ENCODE results near the gene ATXN7L1.
"Not testable (repeated sequence)": the region's sequence is repeated elsewhere in the genome, so short reads cannot be mapped to it uniquely, and the experiment has no call there.

Gene ATXN7L1

DNA sequence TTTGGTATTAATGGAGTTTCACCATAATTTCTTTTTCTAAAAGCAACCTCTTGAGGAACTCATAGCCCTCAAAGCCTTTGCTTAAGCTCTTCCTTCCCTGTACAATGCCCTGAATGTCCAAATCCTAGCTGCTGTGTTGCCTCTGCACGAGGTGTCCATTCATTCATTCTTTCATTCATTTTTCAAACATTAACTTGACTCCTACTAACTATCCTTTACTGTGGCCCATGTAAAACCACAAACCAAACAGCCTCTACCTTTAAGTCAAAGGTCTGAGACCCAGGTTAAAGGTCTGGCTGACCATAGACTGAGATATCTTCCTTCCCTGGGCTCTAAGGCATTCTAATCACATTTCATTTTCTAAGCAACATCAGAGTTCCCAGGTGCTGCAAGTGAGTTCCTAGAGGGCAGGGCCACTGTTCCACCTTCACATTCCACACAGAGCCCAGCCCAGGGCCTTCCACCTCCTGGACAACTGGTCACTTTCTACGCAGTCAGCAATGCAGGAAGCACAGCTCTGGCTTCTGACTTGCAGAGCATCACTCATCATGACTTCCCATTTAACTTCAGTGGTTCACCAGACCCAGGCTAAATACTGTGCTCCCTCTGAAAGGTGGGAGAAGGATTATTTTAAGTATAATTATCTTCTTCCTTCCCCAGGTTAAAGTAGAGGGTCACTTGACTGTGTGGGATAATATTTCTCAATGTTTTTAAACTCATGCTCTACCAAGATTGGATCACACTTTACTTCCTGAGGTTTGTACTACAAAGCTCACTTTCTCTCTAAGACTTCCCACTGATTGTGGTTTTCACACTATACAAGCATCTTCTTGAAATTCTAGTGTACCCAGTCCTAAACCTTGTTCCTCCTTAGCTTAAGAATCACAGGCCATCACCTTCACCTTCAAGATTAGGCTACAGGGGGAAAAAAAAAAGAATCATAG, 19.1 kb downstream of the ATXN7L1 start:
- DNase-seq, result no peak

DNA sequence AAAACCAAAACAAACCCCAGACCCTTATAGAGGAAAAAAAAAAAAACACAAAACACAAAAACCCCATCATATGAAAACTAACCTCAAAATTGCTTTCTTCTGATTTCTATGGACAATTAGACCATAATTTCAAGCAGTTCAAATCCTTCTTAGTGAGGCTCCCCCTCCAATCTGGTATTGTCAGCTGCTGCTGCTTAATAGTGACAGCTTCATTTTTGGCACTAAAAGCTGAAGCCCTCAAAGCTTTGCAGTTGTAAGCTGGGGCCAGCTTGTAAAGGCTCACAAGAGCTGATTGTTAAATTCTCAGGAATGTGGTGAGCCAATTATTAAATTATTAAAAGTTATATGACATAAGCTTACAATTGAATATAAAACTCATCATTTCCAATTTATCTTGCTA, 21.9 kb downstream of the ATXN7L1 start:
- peak; percentile 22 for DNase-seq

DNA sequence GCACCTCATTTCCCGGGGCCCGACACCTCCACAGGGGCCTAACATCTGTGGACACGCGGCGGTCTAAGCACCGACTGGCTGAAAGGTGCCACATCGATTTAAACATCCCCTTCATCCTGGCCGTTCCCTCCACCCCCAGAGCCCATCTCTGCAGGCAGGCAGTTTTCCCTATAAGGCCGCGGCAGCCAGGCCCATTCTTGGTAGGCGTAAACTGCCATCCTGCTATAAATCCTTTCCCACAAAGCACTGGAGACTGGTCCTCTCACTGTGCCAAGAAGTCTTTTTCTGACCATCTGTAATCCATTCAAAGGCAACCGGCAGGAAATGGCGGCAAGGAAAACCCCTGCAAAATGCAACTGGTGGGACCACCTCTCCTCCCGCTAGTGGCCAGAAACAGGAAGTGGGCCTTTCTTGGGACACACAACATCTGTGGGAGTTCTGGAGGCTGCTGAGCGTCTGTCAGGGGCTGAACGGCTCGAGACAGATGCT, 22.4 kb downstream of the ATXN7L1 start:
- peak; percentile 48 for DNase-seq

DNA sequence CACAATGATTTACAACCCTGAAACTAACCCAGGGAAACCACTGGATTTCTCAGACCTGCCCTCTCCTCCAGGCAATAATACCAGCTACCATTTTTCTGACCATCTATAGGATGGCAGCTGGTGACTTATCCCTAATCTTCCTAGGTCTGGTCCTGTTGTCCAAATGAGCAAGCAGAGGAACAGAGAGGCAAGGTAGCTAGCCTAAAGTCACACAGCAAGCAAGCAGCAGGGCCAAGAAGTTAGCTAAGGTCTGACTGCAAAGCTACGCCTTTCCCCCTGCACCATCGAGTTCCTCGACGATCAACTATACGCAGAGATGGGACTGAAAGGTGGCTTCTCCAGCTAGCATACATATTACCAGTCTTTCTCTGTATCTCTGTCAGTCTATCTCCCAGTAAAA, 25.3 kb downstream of the ATXN7L1 start:
- no peak for DNase-seq

DNA sequence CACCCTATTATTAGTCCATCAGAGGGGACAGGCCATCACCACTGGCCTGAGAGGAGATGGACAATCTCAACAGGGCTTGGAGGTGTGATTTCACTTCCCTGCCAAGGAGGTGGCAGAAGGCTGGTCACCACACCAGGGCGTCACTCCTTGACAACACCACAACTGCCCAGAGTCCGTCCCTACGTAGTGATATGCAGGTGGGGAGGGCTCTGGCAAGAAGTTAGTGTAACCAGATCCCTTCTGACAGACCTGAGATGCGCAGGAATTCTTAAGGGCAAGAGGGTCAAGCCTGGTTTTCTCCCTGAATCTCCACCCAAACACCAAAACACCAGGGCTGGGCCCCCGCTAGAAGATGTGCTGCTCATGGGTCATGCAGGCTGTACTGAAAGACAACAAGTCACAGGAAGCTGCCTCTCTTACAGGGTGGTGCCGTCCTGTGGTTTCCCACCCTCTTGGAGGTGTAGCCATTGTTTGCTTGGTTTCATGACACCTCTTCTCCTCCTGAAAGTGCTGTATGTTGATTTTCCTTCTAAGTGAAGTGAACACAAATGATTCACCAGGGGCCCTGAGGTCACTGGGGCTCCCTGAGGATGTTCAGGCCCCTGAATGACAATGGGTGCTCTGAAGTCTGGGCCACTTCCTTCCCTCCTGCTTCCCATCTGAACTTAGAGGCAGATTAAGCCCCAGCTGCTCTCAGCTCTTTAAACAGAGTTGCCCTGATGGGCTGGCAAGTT, 27.1 kb downstream of the ATXN7L1 start:
- no peak for DNase-seq

DNA sequence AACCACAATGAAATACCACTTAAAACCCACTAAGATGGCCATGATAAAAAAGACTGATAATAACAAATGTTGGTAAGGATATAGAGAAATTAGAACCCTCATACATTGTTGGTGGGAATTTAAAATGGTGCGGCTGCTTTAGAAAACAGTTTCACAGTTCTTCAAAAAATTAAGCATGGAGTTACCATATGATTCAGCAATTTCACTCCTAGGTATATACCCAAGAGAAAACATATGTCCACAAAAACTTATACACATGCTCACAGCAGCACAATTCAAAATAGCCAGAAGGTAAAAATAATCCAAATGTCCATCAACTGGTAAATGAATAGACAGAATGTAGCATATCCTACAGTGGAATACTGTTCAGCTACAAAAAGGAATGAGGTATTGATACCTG, 30.0 kb downstream of the ATXN7L1 start:
- DNase-seq, result no peak

DNA sequence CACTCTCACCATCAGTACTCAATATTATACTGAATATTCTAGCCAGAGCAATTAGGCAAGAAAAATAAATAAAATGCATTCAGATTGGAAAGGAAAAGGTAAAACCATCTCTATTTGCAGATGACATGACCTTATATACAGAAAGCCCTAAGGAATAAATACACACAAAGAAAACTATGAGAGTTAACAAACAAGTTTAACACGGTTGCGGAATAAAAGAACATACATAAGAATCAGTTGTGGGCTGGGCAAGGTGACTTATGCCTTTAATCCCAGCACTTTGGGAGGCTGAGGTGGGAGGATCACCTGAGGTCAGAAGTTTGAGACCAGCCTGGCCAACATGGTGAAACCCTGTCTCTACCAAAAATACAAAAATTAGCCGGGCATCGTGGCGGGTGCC, 31.7 kb downstream of the ATXN7L1 start:
- DNase-seq, result not testable (repeated sequence)

DNA sequence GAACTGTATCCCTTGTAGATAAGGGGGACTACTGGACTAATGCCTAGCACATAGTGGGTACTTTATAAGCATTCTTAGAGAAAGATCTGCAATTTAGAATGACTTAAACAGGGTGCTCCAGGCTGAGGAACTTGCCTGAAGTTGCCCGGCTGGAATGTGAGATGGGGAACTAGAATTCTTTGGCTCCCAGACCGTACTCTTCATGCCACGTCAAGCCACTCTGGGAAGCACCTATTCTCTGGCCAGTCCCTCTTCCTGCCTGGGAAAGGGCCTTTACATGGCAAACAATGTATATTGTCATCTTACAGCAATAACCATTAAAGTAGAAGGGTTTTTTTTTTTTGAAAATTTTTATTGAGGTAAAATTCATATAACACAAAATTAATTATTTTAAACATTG, 34.5 kb downstream of the ATXN7L1 start:
- no peak for DNase-seq

DNA sequence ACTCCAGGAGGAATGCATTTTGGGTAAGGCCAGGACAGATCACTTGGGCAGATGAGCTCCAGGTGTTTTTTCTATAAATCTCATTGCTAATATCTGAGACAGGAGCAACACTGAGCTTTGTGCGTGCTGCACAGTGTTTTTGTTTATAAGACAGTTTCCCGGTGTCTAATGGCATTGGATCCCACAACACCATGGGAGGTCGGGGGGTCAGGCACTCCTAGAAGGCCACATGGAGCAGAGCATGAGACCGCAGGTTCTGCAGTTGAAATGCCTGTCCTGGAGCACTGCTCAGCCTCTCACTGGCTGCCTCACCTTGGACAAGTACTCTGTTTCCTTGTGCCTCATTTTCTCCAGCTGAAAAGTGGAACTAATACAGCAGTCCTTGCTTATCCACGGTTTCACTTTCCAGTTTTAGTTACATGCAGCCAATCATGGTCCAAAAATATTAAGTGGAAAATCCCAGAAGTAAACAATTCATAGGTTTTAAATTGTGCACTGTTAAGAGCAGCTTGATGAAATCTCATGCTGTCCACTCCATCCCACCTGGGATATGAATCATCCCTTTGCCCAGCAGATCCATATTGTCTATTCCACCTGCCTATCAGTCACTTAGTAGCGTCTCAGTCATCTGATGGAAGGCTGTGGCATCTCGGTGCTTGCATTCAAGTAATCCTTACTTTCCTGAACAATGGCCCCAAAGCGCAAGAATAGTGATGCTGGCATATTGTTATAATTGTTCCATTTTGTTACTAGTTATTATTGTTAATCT, 35.2 kb downstream of the ATXN7L1 start:
- DNase-seq, result no peak

DNA sequence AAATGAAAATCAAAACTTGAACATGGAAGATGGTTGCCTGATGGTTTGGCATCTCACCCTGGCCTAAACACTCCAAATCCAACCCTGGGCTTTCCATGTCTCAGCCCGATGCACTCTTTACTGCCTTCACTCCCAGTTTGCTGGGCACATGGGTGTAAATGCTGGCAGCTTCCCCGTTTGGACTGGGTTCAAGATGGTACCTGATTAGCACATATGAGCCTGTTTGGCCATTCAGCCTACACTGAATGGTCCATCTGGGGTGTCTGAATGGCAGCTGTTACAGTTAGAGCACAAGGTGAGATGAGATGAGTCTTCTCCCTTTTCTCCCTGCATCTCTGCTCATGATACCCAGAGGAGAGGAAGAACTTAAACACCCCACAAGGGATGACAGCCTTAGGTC, 37.1 kb downstream of the ATXN7L1 start:
- DNase-seq, result no peak

DNA sequence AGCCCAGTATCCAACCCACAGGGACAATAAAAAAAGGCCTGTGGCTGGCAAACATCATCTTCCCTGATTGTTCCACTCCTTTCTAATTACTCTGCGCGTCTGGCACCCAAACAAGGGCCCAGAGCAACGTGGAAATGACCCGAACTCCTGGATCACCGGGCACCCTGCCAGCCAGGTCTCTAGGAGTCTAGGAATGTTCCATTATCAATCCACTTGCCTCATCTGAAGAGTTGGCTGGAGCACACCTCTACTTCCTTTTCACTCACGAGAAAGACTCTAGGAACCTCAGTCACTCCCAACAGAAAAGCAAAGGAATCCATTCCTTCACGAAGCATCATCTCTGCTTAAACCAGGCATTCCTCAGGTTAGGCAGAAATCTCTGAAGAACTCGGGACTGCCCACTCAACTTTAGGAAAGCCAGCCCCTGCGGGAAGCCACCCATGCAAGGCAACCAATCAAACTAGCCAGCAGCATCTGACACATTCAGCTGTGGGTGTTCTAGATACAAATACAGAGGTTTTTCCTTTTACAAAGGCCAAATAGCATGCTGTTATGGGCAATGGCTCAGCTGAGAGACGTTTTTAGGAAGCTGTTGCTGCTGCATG, 37.7 kb downstream of the ATXN7L1 start:
- no peak for DNase-seq

DNA sequence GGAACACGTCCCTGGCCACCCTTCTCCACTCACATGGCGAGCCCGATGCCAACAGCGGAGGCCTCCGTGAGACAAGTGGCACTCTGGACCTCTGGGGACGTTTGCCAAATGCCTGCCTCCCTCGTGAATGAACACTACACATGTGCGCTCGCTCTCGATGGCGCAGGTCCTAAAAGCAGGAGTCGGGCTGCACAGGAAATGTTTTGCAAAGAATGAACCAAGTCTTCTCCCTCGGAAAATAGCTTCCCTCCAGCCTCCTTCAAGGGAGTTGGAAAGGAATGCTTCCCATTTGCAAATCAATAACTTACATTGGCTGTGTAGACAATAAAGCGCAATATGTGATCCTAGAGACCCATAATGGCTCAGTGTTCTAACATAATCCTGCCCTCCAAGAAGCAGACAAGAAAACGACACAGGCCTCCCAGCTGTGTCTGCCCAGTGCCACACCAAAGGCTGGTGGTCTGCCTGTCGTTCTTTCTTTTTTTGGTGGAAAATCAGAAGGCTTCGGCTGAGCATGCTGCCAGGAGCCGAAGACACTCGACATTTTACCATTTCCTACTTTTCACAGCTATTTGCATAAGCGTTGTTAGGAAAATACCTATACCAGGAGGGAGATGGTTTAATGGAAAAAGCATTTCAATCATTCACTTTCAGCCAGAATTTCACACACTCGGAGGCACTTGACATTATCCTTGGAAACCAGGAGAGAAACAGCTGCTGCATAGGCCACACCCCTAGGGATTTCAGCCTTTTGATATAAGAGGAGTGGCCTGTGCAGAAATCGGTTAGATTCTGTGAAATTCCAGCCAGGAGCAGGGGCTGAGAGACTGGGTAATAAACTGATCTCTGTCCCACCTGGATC, 38.4 kb downstream of the ATXN7L1 start:
- no peak for DNase-seq

DNA sequence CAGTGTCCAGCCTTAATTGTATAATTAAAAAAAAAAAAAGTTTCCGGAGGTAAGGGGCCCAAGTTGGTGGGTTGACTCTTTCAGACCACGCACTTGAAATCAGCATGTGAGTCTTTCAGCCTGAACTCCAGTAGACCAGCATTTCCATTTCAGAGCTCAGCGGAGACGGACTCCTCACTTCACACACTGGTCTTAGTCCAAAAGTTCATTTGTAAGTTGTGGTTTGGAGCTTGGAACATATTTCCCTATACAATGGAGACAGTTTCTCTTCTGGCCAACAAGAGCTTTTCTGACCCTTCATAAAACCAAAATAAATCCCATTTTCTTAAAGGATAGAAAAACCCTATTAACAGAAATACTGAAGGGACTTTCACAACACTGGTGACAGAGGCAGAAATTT, 41.0 kb downstream of the ATXN7L1 start:
- no peak for DNase-seq

DNA sequence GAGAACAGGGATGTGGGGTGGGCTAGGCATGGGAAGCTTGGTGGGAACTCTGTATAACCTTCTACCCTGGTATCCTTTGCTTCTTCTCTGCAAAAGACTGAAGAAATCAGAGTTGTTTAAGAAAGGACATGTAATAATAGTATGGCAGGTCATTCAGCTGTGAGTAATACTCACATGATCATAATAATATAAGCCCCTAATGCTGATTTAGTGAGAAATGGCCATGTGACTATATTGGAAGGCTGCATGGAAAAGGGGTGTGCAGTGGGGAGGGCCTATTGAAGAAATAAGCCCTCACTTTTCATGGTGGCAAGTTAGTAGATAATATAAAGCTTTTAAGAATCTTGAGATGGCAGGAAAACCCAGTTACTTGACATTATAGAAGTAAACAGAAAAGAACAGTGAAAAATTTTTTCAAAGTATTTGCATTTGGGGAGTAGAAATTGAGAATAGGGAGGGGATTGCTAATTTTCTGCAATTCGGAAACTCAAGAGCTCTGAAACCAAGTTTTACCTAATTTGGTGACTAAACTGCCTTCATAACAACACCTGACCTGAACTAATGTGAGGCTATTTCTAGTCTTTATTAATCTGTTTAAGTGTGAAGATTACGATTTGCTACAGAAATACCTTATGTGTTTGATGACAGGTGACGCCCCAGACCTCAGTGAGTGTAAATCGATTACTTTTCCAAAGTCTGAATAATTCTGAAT, 44.4 kb downstream of the ATXN7L1 start:
- no peak for DNase-seq

DNA sequence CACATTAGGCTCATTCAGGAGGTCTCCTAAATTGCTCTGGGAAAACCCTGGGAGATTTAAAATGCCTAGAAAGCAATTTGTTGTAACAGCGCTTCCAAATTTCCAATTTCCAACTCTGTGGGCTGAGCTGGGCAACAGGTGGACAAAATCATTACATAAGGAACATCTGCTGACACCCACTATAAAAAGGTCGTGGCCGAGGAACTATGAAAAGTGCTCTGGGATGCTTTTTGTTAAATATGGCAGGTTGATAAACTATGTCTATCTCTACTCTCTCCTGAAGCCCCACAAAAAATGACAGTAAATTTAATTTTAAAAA, 45.1 kb downstream of the ATXN7L1 start:
- DNase-seq, result no peak

DNA sequence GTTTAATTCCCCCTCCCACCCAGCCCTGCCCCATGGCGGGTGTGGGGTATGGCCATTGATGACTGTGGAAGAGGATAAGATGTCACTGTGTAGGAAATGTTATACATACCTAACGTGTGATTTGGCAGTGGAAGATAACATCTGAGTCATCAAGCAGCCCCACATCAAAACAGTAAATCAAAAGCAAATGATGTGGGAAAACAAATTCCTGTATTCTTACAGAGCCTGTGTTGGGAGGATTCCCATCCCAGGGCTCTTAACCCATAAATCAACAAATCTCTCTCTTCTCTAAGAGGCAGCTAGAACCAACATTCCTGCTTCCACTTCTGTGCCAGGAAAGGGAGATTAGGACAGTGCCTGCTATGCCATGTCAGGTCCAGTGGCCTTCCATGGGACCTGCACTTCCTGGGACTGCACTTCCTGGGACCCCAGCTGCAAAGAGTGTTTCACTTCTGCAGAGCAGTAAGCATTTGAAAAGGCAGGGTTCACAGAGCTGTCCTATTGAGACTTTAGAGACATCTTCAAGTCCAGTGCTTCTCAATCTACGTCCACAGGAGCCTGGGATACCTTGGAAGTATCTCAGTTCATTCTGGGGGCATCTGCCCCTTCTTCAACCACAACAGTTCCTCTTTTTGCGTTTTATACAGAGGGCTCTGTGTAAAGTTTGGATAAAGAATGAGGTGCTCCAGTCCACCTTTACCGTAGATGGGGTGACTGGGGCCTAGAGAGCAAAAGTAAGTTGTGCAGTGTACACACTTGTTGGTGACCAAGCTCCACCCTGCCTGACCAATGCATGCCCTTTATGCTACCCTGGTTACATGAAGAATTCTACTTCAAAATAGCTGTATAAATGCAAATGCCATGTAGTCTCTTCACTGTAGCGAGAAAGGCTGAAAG, 45.7 kb downstream of the ATXN7L1 start:
- DNase-seq, result peak; percentile 97

DNA sequence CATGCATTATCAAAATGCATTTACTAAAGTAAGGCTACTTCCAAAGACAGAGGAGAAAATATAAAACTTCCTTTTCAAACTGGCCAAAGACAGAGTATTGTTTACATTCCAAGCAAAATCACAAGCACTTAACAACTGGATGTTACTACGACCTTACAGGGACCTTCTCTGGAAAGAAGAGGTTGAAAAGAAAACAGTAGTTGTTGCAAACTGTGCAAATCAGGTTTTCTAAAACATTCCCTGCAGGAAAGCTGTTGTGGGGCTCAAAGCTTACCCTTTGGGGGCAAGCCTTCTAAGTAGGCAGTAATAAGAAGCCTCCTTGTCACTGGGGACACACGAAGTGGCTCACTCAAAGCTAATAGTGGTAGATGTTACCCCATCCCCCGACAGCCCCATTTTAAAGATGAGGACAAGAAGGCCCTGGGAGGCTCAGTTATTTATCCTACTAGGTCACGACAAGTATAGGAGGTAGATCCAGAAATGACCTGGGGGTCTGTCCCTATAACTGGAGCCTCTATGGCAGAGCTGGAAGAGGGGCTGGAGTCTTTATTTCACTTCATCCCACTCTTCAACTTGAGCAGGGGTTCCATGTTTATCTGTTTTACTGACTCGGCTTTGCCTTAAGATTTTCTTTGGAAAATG, 46.6 kb downstream of the ATXN7L1 start:
- peak; percentile 15 for DNase-seq

DNA sequence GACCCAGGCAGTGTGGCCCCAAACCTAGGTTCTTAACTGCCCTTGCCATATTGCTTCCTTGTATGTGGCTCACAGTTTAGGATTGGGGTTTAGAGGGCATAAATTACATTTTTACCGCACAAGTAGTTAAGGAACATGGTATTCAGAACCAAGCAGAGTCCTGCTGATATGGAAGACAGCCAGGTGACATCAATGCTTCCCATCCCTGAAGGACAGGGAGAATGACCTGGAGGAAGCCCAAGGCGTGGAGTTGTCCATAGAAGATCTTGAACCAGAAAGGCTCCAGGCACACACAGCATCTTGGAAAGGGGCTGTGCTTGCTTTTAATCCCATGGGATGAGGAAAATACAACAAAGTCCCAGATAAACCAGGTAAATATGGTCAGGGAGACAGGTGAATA, 48.3 kb downstream of the ATXN7L1 start:
- no peak for DNase-seq

DNA sequence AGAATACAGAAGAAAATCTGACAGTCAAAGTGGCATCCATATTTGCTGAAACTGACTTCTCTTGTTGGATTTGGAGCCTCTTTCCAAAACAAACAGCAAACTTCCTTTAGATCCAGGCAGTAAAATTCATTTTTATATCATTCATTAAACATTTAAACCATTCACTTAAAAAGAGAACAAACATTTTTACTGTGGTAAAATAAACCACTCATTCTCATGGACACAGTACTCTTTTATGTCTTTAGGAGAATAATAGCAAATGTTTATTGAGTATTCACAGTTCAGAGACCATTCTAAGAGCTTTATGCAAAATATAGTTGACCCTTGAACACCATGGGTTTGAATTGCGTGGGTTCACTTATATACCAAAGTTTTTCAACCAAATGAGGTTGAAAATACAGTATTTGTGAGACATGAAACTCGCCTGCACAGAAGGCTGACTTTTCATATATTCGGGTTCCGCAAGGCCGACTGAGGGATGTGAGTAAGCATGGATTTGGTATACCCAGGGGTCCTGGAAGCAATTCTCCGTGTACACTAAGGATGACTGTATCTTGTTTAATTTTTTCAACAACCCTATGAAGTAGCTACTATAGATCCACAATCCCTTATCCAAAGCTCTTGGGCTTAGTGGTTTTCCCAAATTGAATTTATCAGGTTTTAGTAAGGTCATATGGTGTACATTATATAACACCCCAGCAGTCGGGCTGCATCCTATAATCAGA, 49.1 kb downstream of the ATXN7L1 start:
- DNase-seq, result peak; percentile 39
